NCI-H510A treated with DMSO at 0.1 percent for 48 hours (cell line): Measurements from ENCODE around the gene HOXA5.

Experiments used
- DNase-seq: peaks from one replicate; lab custom pipeline; 2025; lab: John Stamatoyannopoulos, UW

The HOXA5 gene

DNA sequence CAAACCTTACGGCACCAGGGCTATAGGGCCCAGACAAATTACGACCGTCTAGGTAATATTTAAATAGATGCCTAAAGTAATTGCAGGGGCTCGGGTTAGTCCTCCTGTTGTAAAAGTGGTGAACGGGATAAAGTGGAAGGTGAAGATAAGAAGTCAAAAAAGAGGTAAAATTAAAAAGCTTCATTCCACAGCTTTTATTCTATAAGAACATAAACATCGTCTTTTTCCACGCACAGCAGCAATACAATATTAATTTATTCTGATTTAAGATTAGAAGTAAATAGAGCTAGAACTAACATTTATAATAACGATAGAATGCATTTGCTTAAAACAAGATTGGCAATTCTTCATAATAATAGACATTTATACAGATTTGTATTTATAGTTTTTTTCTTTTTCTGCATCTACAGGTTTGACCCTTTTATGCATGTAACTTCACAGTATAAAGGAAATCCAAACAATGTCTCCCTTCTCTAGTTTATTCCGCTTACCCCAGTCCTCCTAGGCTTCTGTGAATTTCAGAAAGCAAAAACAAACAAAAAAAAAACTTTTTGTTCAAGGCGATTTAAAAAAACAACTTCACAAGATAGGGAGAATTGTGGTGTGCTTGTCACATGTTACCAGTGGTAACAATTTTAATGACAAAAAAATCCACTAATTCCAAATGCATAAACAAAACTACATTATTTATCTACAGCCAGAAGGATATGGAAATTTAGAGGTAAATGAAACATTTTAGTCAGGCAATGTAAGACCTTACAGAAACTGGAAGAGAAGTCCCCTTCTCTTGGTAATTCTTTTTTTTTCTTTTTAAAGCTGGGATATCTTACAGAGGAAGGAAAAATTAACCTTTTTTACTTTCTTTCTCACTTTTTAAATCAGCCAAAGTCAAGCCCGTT lies 27.2 kb upstream of the HOXA5 start:
- DNase-seq = no peak

DNA sequence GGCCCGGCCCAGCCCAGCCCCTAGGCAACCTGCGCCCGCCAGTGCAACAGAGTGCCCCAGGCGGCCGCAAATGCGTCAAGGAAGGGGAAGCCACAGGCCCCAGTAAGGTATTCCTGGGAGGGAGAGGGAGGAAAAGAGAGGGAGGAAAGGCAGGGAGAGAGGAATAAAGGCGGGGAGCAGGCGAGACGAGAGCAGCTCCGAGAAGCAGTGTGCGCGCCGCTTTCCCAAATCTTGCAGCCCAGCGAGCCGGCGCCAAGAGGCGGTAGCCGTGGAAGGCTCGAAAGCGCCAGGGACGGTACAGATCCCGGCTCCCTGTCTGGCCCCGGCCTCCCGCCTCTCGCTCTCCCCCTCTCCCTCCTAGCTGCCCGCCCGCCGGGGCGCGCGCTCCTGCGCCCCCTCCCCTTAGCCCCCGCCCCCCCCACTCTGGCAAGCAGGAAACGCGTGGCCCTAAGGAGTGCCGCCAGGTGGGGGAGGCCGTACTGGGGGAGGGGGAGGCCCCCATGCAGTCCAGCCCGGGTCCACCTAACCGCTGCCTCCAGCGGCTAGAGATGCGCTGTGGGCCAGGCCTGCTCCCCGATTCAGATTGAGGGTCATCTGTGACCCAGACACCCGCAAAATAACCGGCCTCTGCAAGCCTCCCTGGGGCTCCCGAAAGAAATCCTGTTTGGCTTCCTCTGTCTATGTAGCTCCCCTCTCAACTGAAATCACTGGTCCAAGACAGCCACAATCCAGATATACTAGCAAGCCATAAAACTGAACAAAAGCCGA lies 26.4 kb upstream of the HOXA5 start:
- peak; percentile 87 for DNase-seq

DNA sequence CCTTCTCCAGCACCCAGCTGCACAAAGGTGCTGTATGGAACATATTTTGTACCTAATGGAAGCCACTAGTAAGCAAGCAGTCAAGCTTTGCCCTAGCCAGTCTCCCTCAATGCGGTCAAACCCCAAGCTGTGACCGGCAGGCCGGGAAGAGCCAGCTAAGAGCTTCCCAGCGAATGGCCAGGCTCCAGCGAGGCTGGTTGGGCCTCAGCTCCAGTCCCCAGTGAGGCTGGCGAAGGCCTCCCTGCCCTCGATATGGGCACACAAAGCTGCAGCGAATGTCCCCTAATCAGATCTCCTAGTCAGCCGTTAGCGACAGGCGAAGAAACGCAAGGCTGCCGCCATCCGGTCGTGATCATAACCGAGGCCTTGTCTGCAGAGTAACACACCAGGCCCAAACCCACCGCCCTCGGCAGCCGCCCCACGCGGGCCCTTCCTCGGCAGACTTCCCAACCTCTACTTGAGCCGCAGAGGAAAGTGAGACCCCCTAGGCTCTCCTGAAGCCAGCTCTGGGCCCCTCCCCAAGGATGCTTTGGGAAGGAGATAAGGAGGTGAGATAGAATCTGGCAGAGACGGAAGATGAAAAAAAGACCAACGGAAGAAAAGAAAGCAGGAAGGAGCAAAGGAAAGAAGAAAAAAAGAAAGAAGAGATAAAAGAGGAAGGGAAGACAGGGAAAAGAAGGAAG lies 24.9 kb upstream of the HOXA5 start:
- peak; percentile 72 for DNase-seq

DNA sequence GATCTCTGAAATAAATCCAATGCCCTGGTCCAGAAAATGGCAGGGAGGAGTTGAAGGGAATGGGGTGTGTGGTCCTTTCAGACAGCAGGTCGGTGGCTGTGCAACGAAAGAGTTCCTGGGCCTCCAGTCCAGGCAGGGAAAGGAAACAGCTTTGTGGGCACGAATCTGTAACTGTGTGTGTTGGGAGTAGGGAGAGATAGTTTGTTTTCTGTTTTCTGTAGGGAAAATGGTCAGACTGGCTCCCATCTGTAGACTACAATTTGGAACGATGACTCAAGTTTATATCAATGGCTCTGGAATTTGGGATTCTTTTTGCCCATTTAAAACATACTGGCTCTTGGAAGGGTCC lies 24.4 kb upstream of the HOXA5 start:
- no peak for DNase-seq

DNA sequence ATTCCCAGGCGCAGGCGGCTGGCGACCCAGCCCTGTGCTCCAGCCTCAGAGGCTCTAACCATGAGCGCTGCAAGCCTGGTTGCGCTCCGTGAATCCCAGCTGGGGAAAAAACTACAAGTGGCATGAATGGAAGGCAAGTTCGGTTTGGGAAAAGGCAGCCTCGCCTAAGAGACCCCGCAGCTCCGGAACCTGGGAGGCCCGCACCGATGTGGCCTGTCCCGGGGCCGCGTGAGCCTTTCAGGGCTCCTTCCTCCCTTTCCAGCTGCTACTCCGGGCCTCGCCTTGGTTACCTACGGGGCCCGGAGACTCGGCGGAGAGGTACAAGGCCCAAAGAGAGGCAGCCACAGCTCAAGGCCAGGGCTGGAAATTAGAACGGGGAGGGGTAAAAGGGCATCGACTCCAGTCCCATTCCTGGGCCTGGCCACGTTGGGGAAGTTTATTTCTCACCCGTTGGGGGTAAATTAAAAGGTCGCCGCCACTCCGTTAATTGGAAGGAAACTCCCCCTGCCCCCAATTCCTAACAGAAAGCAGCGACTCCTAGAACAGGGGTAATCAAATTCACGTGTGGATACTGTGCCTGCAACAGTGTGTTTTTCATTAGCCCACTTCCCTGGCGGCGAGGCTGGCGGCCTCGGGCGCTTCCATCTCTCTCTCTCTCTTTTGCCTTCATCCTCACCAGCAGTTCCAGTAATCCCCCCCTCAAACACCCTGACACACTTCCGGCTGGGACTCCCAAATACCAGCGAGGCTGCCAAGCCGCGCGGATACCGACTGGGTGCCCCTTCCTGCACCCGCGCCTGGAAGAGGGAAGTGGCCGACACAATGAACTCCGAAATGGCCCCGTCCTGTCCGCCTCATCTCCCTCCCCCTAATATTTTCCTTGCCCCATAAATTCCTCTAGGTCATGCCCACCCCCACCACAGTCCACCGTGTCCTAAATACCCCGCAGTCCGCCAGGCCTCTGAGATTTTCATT lies 23.3 kb upstream of the HOXA5 start:
- peak; percentile 76 for DNase-seq

DNA sequence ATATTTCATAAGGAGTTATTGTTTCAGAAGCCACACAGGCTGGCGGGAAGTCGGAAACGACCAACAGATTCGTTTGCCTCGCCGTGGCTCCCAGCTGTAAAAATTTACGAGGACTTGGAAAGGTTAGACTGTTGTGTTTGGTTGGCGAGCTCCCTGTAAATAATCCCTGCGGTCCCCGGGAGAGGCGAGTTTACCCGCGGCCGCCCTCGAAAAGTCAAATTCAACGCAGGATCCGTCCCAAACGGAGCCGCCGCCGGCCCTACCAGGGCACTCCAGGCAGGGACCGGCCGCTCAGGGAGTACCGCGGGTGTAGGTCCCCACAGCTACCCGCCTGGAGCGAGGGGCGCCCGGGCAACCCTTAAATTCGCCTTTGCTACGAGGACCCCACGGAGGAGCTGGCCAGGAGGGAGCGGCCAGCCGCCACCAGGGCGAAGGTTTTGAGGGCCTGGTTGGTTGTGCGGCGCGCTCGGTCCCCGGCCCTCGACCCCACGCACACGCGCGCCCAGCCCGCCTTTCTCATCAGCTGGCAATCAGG lies 22.6 kb upstream of the HOXA5 start:
- no peak for DNase-seq

DNA sequence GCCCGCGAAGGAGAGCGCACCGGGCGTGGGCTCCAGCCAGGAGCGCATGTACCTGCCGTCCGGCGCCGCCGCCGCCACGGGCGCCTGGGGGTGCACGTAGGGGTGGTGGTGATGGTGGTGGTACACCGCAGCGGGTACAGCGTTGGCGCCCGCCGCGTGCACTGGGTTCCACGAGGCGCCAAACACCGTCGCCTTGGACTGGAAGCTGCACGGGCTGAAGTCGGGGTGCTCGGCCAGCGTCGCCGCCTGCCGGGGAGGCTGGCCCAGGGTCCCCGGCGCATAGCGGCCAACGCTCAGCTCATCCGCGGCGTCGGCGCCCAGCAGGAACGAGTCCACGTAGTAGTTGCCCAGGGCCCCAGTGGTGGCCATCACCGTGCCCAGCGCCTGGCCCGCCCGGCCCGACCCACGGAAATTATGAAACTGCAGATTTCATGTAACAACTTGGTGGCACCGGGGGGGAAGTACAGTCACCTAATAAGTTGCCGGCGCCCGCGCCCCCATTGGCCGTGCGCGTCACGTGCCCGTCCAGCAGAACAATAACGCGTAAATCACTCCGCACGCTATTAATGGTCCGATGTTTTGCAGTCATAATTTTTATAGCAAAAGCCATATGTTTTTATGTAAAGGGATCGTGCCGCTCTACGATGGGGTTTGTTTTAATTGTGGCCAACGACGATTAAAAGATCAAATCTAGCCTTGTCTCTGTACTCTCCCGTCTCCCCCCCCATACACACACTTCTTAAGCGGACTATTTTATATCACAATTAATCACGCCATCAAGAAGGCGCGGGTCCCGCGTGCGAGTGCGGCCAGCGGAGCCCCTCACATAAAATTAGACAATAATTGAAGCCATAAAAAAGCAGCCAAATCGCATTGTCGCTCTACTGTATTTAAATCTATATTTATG lies 21.9 kb upstream of the HOXA5 start, which contains the start of gene HOXA9:
TSS of gene HOXA9 (minus strand) at position 449 of the 907 bp plus-strand sequence. CDS start at position 369, 80 bp downstream.
- peak; percentile 92 for DNase-seq

DNA sequence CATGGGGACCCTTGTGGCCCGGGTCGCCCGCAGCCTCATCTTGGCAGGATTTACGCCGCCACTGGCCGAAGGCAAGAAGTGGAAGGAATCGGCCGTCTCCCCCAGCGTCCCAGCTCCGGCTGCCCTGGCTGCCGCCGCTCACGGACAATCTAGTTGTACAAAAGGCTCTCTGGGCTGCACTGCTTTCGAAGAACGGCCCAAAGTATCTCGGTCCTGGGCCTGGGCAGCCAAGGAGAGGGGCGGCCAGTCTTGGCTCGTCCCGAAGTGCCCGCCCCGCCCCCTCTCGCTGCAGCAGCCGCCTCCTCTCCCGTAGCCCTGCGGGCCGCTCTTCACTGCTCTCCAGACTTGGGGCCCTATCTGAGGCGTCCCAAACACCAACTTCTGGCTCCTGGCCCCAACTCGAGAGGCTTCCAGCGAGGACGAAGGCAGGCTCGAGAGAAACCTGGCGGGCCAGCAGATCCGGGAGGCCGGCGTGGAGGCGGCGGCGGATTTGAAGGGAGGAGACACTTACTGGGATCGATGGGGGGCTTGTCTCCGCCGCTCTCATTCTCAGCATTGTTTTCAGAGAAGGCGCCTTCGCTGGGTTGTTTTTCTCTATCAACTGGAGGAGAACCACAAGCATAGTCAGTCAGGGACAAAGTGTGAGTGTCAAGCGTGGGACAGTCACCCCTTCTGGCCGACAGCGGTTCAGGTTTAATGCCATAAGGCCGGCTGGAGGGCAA lies 21.0 kb upstream of the HOXA5 start:
- DNase-seq = peak; percentile 38

DNA sequence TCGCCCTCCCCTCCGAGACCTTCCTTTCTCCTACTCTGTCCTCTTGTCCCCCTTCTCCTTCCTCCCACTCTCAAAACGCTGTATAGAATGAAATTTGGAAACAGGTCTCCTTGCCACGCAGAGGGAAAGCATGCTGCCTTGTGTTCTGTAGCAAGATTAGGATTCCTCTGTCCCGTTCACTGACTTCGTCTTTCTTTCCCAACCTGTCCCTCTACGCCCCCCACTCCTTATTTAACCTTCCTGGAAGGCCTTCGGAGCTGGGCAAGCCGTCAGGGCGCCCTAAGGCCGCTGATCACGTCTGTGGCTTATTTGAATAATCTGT lies 20.5 kb upstream of the HOXA5 start:
- no peak for DNase-seq

DNA sequence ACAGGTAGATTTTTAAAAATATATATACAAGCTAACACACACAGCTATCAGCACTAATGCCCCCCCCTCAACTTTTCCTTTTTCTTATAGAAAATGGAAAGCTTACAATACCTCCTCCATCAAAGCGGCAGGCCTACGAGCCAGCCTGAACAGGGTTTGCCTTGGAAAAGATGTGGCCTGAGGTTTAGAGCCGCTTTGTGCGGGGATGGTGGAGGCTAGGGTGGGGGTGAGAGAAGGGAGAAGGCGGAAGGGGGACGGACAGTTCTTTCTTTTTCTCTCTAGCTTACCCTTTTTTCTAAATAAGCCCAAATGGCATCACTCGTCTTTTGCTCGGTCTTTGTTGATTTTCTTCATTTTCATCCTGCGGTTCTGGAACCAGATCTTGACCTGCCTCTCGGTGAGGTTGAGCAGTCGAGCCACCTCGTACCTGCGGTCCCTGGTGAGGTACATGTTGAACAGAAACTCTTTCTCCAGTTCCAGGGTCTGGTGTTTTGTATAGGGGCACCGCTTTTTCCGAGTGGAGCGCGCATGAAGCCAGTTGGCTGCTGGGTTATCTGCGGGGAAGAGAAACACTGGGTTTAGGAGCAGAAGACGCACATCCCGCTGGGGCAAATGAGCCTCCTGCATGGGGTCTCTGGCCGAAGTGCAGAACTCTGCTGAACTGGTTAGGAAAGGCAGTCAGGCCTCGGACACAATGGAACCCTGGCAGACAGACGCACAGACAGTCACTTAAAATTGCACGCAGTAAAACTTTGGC lies 20.0 kb upstream of the HOXA5 start:
- peak; percentile 48 for DNase-seq

DNA sequence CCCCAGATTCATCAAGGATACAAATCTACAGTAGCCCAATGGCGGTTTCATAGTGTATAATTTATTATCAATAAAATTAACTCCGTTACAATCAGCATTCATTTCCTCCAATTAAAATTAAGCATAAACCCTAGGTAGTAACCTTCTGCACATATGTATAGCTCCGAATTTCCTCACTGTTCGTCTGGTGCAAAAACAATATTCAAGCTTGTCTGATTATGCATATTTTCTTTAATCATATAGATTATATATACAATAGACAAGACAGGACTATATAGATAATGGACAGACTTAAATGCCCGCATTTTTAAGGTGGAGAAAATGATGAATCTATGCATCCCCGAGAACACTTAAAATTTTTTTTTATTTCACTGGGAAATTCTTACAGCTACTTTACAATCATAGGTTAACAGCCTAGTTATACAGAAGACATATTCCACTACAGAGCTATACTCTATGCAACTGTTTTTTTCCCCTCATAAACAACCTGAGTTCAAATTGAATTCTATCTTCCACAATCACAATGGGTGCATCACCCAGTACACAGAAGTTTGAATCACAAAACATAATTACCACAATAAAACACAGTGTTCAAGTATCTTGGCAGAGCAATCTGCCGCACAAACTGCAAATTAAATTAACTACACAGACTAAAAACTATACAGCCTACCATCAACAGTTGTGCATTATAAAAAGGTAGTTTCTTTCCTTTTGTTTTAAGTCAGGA lies 19.2 kb upstream of the HOXA5 start:
- DNase-seq = peak; percentile 59

DNA sequence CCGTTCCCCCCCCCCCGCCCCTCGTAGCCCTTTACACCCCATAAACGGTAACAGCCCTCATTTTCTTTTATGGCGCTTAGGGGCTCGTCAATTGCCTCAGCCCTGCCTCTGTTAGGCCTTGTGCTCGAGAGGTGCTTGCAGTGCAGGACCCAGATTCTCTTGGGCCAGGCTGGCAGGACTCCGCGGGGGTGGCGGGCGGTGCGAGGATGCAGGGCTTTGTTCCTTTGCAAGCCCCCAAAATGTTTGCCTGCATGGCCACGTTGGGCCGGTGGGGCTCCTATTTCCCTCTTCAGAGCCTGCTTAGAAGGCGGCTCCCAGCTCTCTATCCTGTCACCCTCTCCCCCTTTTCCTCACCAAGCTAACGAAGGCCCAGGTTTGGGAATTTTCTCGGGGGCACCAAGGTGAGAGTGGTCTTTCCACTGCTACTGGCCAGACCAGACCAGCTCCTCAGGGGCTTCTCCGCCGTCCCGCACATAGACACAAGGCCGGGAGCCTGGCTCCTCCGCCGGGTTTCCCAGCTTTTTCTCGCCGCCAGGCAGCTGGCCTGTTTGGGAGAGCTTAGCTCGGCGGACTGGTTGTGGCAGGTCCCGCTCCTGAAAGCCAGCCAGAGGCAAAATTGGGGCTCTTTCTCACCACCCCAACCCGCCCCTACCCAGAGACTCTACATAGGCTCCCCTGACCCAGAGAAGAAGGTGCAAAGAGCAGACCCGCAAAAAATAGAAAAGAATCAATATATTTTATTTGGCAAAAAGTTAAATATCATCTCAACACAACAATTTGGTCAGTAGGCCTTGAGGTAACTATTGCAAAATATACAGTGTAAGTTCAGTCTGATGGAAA lies 18.5 kb upstream of the HOXA5 start:
- DNase-seq = peak; percentile 59

DNA sequence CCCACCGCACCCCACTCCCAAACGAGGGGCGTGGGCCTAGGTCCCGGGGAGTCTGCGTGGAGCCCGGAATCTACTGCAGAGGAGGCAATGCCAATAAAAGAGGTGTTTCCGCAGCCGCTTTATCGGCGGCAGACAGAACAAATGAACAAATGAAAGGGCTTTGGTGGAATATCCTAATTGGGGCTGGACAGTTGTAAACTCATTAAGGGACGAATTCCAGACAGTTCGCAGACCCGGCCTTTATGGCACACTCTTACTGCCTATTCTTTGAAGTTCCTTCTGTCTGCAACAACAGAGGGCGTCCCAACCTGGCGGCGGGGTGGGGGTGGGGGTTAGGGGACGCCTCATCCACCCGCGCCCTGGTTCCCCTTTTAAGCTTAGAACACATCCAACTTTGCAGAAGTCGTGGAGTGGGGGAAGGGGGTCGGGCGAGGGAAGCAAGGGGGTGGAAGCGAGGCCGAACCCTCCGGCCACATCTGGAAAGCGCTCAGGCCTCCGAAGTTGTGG lies 17.8 kb upstream of the HOXA5 start:
- DNase-seq = peak; percentile 64

DNA sequence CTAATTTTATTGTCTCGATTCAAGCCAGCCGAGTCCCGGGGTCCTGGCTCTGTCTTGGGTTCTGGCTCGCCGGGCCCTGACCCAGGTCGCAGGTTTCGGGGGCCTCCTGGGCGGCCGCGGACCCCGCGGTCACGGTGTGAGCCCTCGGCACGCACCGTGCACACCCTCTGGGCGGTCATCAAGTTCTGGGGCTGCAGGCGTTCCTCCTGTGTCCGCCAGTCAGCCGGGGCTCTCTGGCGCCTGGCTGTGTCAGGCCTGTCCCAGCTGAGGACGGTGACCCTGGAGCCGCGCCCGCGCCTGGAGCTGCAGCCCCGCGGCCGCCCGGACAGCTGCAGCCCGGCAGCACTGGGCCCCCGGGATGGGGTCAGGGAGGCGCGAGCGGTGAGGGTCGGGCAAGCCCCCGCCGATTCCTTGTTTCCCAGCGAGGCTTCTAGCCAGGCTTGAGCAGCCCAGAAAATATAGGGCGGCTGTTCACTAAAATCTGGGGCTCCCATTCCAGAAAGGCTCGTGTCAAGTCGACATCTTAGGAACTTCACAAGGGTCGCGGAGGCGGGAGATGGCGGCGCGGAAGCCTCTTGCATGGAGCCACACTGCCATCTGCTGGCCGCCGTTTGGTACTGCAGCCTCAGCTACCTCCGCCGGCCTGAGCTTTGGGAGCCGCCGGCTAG lies 17.2 kb upstream of the HOXA5 start:
- DNase-seq = peak; percentile 90

DNA sequence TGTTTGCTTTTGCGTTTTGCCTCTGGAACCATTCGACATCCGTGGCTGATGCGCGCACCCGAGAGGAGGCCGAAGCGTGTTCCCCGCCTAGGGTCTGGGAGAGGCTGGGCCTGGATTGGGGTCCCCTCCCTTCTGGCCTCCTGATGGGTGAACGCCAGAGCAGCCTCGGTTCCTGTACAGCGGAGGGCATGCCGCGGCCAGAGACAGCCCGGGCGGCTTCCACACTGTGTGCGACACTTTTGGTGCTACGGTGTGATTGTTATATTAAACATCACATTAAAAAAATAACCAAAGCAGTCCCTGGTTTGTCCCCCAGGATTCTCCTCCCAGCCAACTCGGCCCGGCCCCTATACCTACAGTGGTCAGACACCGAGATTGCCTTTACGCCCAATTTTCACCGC lies 16.7 kb upstream of the HOXA5 start:
- no peak for DNase-seq
